Lower leg skin (tissue), 3 donors: ENCODE data around the gene ZFP36L2.

Source experiments
- POLR2A ChIP-seq, 2 donors: fragments of 450-650 bp; IDR thresholded peaks; one replicate each; pipeline ENCODE4 v1.6.1; 2016 to 2017; ENCODE audit warnings: antibody characterized with exemption in 2 of 2, mild to moderate bottlenecking in 1 of 2, moderate library complexity in 1 of 2
- TF ChIP-seq, protein P1 (sequence below), 3 donors: fragments of 450-650 bp; IDR thresholded peaks; one replicate each; pipeline ENCODE4 v1.5.1; 2016; ENCODE audit warnings: antibody characterized with exemption in 3 of 3, mild to moderate bottlenecking in 3 of 3, moderate library complexity in 2 of 3

DNA sequence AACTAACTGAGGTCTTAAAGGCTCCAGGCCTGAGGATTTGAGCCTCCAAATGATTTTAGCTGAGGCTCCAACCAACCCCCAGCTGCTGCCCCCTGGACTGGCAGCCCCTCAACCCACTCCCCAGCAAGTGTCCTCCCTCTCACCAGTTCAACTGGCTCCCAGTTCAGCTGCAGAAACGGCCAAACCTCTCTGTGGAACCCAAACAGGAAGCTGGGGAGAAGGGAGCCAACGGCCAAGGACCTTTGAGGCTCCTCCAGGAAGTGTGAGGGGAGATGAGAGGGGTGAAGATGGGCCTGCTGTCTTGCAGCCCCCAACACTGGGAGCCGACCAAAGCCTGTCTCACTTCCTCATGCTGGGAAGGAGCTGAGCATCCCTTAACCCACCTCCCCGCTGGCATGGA lies 24.9 kb downstream of the ZFP36L2 start:
- TF ChIP-seq, protein P1, sequence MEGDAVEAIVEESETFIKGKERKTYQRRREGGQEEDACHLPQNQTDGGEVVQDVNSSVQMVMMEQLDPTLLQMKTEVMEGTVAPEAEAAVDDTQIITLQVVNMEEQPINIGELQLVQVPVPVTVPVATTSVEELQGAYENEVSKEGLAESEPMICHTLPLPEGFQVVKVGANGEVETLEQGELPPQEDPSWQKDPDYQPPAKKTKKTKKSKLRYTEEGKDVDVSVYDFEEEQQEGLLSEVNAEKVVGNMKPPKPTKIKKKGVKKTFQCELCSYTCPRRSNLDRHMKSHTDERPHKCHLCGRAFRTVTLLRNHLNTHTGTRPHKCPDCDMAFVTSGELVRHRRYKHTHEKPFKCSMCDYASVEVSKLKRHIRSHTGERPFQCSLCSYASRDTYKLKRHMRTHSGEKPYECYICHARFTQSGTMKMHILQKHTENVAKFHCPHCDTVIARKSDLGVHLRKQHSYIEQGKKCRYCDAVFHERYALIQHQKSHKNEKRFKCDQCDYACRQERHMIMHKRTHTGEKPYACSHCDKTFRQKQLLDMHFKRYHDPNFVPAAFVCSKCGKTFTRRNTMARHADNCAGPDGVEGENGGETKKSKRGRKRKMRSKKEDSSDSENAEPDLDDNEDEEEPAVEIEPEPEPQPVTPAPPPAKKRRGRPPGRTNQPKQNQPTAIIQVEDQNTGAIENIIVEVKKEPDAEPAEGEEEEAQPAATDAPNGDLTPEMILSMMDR (IDR thresholded peaks at IDR 0.05), result no peak
- TF ChIP-seq POLR2A (IDR thresholded peaks at IDR 0.05), result no peak
